IgD-negative memory B cell (primary cell): Measurements from ENCODE around the gene EPS8L1. TPM values are rescaled to one million over a fixed set of nuclear protein-coding genes. Genes with fewer than 3 reads are reported as not detected.
"Not testable (repeated sequence)": the region's sequence is repeated elsewhere in the genome, so short reads cannot be mapped to it uniquely, and the experiment has no call there.

ENCODE experiments used
- H3K27ac Mint-ChIP-seq, 3 donors: one replicate each; pipeline ENCODE4 v1.8.0; 2020 to 2022; ENCODE audit warnings: mild to moderate bottlenecking in 3 of 3, mixed read lengths in 3 of 3, moderate library complexity in 1 of 3
- H3K27me3 Mint-ChIP-seq: one replicate; pipeline ENCODE4 v1.8.0; 2021; ENCODE audit warnings: mixed read lengths
- H3K36me3 Mint-ChIP-seq: one replicate; pipeline ENCODE4 v1.8.0; 2020; ENCODE audit warnings: mild to moderate bottlenecking, mixed read lengths
- H3K4me1 Mint-ChIP-seq, 3 donors: one replicate each; pipeline ENCODE4 v1.8.0; 2020 to 2022; ENCODE audit warnings: mixed read lengths in 3 of 3, mild to moderate bottlenecking in 1 of 3
- H3K4me3 Mint-ChIP-seq, 4 donors: one replicate each; pipeline ENCODE4 v1.8.0; 2020 to 2022; ENCODE audit warnings: mild to moderate bottlenecking in 4 of 4, mixed read lengths in 4 of 4, moderate library complexity in 3 of 4
- H3K9me3 Mint-ChIP-seq, 3 donors: one replicate each; pipeline ENCODE4 v1.8.0; 2020 to 2021; ENCODE audit warnings: mixed read lengths in 3 of 3, mild to moderate bottlenecking in 1 of 3
- polyA plus RNA-seq: library from polyadenylated mRNA; unstranded; fragments of 300-500 nt; fragmentation: Illumina TruSeq; gene quantifications from one replicate; pipeline ENCODE4 v1.2.3, GENCODE V29; 2021

The EPS8L1 gene
- polyA plus RNA-seq, 1 donor from 2014 or later = 0.93 TPM

DNA sequence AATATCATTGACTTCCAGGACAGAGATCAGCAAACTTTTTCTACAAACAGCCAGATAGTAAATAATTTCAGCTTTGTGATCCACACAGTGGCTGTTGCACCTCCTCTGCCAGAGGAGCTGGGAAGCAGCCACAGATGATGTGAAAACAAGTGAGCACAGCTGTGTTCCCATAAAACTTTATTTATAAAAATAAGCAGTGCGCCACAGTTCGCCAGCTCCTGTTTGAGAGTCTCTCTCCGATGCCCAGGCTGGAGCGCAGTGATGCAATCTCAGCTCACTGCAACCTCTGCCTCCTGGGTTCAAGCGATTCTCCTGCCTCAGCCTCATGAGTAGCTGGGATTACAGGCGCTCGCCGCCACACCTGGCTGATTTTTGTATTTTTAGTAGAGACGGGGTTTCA, 10.2 kb upstream of the EPS8L1 start:
- not testable (repeated sequence) for H3K27ac Mint-ChIP-seq, H3K4me3 Mint-ChIP-seq, H3K36me3 Mint-ChIP-seq, H3K9me3 Mint-ChIP-seq
- Mint-ChIP-seq H3K27me3 (peaks cover 22% of the 10 kb centered on the region), H3K4me1 (peaks cover 5 to 14% (median 10%) of the 10 kb centered on the region in 3 donors)

DNA sequence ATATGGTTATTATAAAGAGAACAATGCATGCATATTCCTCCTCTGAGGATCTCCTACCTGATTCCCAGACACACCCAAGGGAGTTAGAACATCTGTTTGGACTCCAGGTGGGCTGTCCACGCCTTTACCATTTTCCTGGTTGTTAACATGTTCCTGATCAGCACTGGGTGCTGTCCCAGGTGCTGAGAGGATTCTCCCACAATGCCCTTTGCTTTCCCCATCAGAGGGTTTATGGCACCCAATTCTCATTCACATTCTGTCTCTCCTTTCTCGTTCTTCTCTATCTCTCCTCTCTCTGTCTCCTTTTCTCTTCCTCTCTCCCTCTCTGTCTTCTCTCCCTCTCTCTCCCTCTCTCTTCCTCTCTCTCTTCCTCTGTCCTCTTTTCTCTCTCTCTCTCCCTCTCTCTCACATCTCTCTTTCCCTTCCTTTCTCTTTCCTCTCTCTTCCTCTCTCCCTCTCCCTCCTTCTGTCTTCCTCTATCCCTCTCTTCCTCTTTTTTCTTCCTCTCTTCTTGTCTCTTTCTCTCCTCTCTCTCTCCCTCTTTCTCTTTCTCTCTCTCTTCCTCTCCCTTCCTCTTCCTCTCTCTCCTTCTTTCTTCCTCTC, 9.5 kb upstream of the EPS8L1 start:
- no peaks in the 10 kb centered on the region for H3K9me3 Mint-ChIP-seq
- peaks cover 5 to 14% (median 10%) of the 10 kb centered on the region in 3 donors for H3K4me1 Mint-ChIP-seq
- peaks cover 22% of the 10 kb centered on the region for H3K27me3 Mint-ChIP-seq
- no peak overlapping the region for H3K27ac Mint-ChIP-seq
- H3K36me3 Mint-ChIP-seq = no peaks in the 10 kb centered on the region
- no peak overlapping the region for H3K4me3 Mint-ChIP-seq

DNA sequence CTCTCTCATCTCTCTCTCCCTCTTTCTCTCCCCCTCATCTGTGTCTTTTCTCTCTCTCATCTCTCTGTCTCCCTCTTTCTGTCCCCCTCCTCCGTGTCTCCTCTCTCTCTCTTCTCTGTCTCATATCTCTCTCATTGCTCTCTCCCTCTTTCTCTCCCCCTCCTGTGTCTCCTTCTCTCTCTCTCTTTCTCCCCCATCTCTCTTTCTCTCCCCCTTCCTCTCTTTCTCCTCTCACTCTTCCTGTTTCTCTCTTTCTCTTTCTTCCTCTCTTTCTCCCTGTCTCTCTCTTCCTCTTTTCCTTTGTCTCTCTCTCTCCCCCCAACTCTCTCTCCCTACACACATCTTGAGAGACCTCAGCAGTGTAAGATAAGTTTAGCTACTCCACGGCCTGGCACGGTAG, 7.8 kb upstream of the EPS8L1 start:
- Mint-ChIP-seq H3K27me3 (peaks cover 29% of the 10 kb centered on the region), H3K36me3 (no peaks in the 10 kb centered on the region), H3K4me1 (peaks cover 5 to 10% (median 8%) of the 10 kb centered on the region in 3 donors), H3K27ac (no peak overlapping the region), H3K9me3 (no peaks in the 10 kb centered on the region), H3K4me3 (no peak overlapping the region)

DNA sequence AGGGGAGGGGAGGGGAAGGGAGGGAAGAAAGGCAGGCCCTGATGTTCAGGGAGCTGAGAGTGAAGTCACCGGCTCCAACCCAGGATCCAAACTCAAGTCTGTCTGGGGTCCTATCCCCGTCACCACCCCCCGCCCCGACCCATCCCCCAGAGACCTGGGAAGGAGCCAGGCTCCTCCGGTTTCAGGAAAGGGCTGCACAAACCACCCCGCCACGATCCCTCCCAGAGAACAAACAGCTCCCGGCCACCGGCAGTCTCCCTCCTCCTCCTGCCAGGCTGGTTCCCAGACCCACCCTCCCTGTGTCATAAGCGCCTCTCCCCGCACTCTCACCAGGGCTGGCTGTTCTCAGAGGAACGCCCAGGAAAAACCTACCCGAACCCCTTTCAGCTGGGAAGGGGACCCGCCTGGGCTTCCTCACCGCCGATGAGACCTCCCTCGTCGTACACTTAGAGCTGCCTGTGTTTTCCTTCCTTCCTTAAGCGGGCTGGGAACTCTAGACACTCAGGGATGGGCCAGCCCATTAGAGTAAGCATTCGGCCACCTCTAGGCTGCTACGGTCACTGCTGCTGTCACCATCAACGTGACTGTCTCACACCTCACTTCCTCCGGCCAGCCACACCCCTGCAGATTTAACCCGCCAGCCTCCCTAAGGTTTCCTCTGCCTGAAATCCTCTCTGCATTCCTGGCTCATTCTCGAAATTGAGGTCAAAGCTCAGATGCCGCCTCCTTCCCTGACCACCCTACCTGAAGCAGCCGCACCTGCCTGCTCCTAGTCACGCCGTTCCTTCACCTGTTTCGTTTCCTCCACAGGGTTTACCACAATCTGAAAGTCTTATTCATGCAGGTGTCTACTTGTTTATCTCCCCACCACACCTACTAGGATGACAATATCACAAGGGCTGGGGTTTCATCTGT, 6.5 kb upstream of the EPS8L1 start:
- peaks cover 5 to 10% (median 8%) of the 10 kb centered on the region in 3 donors for H3K4me1 Mint-ChIP-seq
- peaks cover 0 to 1% (median 0%) of the 10 kb centered on the region in 3 donors for H3K9me3 Mint-ChIP-seq
- H3K27me3 Mint-ChIP-seq = peaks cover 38% of the 10 kb centered on the region
- no peaks in the 10 kb centered on the region for H3K36me3 Mint-ChIP-seq
- peak overlapping the region in 1 of 3 donors; percentile 1 for H3K27ac Mint-ChIP-seq
- peak overlapping the region; percentile 4 to 85 (median 72) for H3K4me3 Mint-ChIP-seq

DNA sequence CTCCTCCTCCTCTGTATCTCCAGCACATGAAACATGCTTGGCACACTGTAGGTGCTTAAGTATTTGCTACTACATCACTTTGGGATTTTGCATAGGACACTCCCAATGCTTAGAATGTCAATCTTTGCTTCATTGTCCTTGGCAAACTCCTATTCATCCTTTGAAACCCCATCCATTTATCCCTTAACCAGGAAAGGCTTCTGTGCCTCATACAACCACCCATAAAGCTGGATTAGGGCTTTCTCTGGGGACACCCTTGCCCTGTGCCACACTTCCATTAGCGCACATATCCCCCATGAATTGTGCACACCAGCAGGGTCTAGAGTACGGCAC, 5.8 kb upstream of the EPS8L1 start:
- Mint-ChIP-seq H3K36me3 (no peaks in the 10 kb centered on the region), H3K4me3 (peak overlapping the region in 3 of 4 donors; percentile 4 to 85 (median 70)), H3K4me1 (peaks cover 5 to 10% (median 8%) of the 10 kb centered on the region in 3 donors), H3K27ac (peak overlapping the region in 1 of 3 donors; percentile 1), H3K9me3 (peaks cover 0 to 2% (median 0%) of the 10 kb centered on the region in 3 donors), H3K27me3 (peaks cover 39% of the 10 kb centered on the region)

DNA sequence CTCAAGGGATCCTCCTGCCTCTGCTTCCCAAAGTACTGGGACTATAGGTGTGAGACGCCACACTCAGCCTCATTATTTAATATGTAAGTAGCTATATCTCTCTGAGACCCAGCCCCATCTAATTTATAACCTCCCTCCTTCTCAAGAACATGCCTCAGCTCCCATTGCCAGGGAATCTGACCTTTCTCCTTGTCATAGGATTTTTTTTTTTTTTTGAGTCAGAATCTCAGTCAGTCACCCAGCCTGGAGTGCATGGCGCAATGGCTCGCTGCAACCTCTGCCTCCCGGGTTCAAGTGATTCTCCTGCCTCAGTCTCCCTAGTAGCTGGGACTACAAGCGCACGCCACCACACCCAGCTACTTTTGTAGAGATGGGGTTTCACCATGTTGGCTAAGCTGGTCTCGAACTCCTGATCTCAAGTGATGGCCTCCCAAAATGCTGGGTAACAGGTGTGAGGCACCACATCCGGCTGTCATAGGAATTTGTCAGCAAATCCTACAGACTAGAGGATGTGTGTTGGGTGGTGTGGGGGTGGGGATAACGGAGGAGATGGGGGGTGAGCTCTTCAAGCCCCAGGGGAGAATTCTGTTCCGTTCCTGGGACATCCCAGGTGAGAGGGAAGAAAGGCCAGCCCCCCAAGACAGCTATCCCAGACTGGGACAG, 5.1 kb upstream of the EPS8L1 start:
- Mint-ChIP-seq H3K27me3 (peaks cover 39% of the 10 kb centered on the region), H3K4me1 (peaks cover 5 to 10% (median 8%) of the 10 kb centered on the region in 3 donors), H3K27ac (no peak overlapping the region), H3K36me3 (no peaks in the 10 kb centered on the region), H3K9me3 (peaks cover 0 to 6% (median 0%) of the 10 kb centered on the region in 3 donors), H3K4me3 (peak overlapping the region in 1 of 4 donors; percentile 63)

DNA sequence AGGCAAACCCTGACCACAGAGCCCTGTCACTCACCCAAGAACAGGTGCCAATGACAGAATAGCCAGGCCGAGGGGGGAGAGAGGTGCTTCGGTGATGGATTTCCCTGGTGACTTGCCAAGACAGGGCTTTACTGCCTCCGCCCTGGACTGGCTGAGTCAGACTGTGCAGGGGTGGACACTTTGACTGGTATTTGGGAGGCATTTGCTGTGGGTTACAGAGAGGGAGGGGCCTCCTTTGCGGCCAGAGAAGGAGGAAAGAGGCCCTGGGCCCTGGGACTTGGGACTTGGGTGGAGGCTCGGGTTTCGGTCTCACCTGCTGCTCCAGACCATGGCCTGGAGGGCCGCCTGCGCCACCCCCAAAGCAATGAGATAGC, 4.6 kb upstream of the EPS8L1 start:
- H3K27me3 Mint-ChIP-seq = peaks cover 39% of the 10 kb centered on the region
- H3K36me3 Mint-ChIP-seq = no peaks in the 10 kb centered on the region
- H3K27ac Mint-ChIP-seq = no peak overlapping the region
- no peak overlapping the region for H3K4me3 Mint-ChIP-seq
- H3K9me3 Mint-ChIP-seq = peaks cover 0 to 6% (median 0%) of the 10 kb centered on the region in 3 donors
- peaks cover 5 to 10% (median 8%) of the 10 kb centered on the region in 3 donors for H3K4me1 Mint-ChIP-seq

DNA sequence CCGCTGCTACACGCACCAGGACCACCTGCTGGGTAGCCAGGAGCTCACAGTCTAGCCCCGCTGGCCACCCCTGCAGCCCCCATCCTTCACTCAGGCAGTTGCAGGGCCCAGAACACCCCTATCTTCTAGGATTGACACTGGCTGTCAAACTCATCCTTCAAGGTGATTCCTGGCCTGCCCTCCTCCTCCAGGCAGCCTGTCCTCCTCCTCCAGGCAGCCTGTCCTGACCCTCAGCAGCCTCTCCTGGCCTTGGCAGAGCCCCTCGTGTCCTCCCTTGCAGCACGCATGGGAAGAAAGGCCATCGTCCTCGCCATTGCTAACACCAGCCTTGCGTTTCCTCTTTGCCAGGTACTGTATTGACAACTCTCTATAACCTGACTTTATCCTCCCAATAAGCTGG, 3.8 kb upstream of the EPS8L1 start:
- no peaks in the 10 kb centered on the region for H3K36me3 Mint-ChIP-seq
- H3K27ac Mint-ChIP-seq = no peak overlapping the region
- H3K4me3 Mint-ChIP-seq = no peak overlapping the region
- H3K4me1 Mint-ChIP-seq = peaks cover 5 to 10% (median 8%) of the 10 kb centered on the region in 3 donors
- peaks cover 36% of the 10 kb centered on the region for H3K27me3 Mint-ChIP-seq
- peaks cover 0 to 8% (median 0%) of the 10 kb centered on the region in 3 donors for H3K9me3 Mint-ChIP-seq

DNA sequence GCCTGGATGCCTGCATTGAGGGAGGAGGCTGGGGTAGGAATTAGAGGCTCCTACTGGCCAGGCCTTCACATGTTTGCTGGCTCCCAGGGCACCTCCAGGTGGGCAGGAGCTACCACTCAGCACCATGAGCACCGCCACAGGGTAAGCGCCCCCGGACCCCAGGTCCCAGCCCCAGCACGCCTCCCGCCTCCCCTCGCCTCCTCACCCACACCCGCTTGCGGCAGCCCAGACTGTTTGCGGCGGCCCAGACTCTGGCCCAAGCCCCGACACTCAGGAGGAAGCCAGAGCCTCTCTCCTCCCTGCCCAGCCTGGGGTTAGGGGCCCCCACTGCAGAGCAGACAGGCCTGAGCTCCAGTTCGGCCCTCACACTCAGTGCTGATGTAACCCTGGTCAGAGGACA, 652 bp downstream of the EPS8L1 start:
- Mint-ChIP-seq H3K4me3 (no peak overlapping the region), H3K27me3 (peaks cover 43% of the 10 kb centered on the region), H3K27ac (no peak overlapping the region), H3K4me1 (peaks cover 4 to 12% (median 10%) of the 10 kb centered on the region in 3 donors), H3K9me3 (peaks cover 0 to 13% (median 0%) of the 10 kb centered on the region in 3 donors), H3K36me3 (no peaks in the 10 kb centered on the region)

DNA sequence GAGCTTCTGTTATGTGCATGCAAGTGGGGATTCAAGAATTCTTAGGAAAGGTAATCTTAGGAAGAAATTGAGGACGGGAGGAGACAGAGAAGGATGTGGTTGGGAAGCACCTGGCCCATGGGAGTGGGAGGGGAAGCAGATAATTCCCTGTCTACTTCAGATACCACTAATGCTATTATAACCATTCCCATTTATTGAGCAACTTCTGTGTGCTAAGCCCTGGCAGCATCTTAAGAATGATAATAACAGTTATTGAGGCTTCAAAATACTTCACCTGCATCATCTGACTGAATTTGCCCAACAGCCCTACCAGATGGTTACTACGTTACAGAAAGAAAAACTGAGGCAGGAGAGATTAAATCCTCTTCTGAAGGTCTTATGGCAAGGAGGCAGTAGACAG, 1.4 kb downstream of the EPS8L1 start:
- H3K27ac Mint-ChIP-seq = no peak overlapping the region
- H3K4me1 Mint-ChIP-seq = peaks cover 4 to 12% (median 10%) of the 10 kb centered on the region in 3 donors
- H3K36me3 Mint-ChIP-seq = no peaks in the 10 kb centered on the region
- peaks cover 0 to 13% (median 0%) of the 10 kb centered on the region in 3 donors for H3K9me3 Mint-ChIP-seq
- H3K27me3 Mint-ChIP-seq = peaks cover 39% of the 10 kb centered on the region
- no peak overlapping the region for H3K4me3 Mint-ChIP-seq

DNA sequence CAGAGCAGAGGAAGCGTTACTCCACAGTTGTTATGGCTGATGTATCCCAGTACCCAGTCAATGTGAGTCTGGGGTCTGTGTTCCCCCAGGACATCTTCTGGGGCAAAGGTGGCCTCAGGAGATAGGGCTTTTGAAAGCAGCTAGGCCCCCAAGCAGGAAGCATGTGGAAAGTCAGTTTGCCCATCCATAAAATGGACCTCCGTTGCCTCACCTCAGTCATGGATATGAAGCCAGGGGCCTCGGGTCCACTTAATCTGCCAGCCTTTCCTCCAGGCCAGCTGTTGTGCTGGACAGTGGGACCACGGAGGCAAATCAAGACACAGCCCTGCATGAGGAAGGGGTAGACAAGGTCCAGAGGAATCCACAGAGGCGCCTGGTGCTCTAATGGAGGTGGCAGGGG, 3.3 kb downstream of the EPS8L1 start:
- Mint-ChIP-seq H3K4me3 (peak overlapping the region in 3 of 4 donors; percentile 29 to 83 (median 63)), H3K4me1 (peaks cover 5 to 14% (median 12%) of the 10 kb centered on the region in 3 donors), H3K36me3 (no peaks in the 10 kb centered on the region), H3K9me3 (peaks cover 0 to 15% (median 0%) of the 10 kb centered on the region in 3 donors), H3K27ac (peak overlapping the region in 1 of 3 donors; percentile 56), H3K27me3 (peaks cover 44% of the 10 kb centered on the region)

DNA sequence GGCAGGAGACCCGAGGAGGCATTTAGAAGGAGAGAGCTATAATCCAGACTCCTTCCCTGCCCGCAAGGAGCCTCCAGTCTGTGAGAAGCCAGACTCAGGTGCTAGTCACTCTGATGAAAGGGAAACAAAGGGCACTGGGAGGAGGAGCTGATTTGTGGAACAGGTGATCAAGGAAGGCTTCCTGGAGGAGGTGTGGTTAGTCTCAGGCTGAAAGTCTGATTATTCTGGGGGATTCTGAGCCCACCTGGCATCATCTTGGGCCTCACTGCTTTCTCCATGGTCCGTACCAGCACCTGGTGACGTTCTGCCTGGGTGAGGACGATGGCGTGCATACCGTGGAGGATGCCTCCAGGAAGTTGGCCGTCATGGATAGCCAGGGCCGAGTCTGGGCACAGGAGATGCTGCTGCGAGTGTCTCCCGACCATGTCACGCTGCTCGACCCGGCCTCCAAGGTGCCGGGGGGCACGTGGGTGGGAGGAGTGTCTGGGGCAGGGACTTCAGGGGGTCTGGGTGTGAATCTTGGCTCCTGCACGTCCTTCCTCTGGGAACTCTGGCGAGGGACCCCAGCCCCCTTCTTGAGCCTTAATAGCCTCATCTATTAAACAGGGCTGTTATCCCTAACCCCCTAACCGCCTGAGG, 3.9 kb downstream of the EPS8L1 start:
- peaks cover 0 to 13% (median 0%) of the 10 kb centered on the region in 3 donors for H3K9me3 Mint-ChIP-seq
- no peaks in the 10 kb centered on the region for H3K36me3 Mint-ChIP-seq
- H3K4me3 Mint-ChIP-seq = peak overlapping the region in 3 of 4 donors; percentile 29 to 83 (median 63)
- H3K27ac Mint-ChIP-seq = peak overlapping the region in 1 of 3 donors; percentile 56
- peaks cover 8 to 14% (median 12%) of the 10 kb centered on the region in 3 donors for H3K4me1 Mint-ChIP-seq
- H3K27me3 Mint-ChIP-seq = peaks cover 45% of the 10 kb centered on the region

DNA sequence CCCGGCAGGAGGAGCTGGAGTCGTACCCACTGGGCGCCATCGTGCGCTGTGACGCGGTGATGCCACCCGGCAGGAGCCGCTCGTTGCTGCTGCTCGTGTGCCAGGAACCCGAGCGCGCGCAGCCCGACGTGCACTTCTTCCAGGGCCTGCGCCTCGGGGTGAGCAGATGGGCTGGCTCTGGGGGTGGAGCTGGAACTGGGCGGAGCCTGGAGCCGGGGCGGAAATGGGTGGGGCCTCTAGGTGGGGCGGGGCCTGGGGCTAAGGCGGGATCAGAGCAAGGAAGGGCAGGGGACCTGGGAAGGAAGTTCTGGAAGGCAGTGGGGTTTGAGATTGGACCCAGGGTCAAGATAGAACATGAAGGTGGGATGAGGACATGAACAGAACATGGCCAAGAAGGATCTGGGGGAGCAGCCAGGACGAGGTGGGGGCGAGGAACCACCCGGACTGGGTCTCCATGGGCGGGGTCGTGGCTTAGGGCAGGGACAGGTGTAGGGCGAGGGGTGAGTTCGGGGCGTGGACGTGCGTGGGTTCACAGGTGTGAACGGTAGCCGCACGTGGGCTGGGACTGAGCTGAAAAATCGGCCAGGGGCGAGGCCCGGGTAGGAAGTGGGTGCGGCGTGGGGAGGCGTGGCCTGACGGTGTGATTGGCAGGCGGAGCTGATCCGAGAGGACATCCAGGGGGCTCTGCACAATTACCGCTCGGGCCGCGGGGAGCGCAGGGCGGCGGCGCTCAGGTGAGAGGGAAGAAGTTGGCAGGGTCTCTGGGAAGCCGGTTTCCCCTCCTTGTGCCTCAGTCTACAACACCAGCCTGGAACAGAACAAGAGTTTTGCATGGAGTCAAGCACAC, 4.7 kb downstream of the EPS8L1 start:
- Mint-ChIP-seq H3K9me3 (peaks cover 0 to 8% (median 0%) of the 10 kb centered on the region in 3 donors), H3K4me3 (peak overlapping the region; percentile 70 to 92 (median 84)), H3K27ac (peak overlapping the region in 1 of 3 donors; percentile 47), H3K36me3 (no peaks in the 10 kb centered on the region), H3K27me3 (peaks cover 47% of the 10 kb centered on the region), H3K4me1 (peaks cover 8 to 14% (median 12%) of the 10 kb centered on the region in 3 donors)
